GM23248 (cell line): ENCODE measurements around the gene TLK2.
"Not testable (repeated sequence)": the region's sequence is repeated elsewhere in the genome, so short reads cannot be mapped to it uniquely, and the experiment has no call there.

Experiments used
- EZH2 ChIP-seq: fragments of 200-600 bp; sonication (generic); IDR thresholded peaks from 2 replicates; pipeline ENCODE4 v1.6.1; 2018; ENCODE audit warnings: antibody characterized with exemption, mild to moderate bottlenecking; ENCODE audit not compliant: insufficient read depth, poor library complexity, severe bottlenecking
- EZH2phosphoT487 ChIP-seq: fragments of 200-600 bp; sonication (generic); IDR thresholded peaks from 2 replicates; pipeline ENCODE4 v1.6.1; 2018; ENCODE audit warnings: antibody characterized with exemption, moderate library complexity, mild to moderate bottlenecking, low read depth; ENCODE audit not compliant: insufficient read depth

GRCh38 chr17:62458483-62458882 lies 20.1 kb upstream of the TLK2 start:
- TF ChIP-seq EZH2, EZH2phosphoT487: not testable (repeated sequence)
